SK-MEL-5 (cell line): Measurements from ENCODE around the gene ADORA2B. TPM values are rescaled to one million over a fixed set of nuclear protein-coding genes. Genes with fewer than 3 reads are reported as not detected.

ENCODE experiments used
- DNase-seq: peaks from one replicate; pipeline ENCODE4 v3.0.0-alpha.2; 2016; ENCODE audit warnings: low read depth, low spot score
- in situ Hi-C: cut with HindIII; loops from 2 replicates; pipeline ENCODE4 v1.10.0; 2016; ENCODE audit warnings: low sequenced_read_pairs, high pct_unique_total_duplicates, low pct_unique_long_range_greater_than_20kb
- total RNA-seq: library from RNA; depleted of rRNA; stranded (reverse); fragments of >200 nt; shearing (Covaris generic); gene quantifications from 2 replicates; pipeline ENCODE4 v1.2.3, GENCODE V29; 2014

The ADORA2B gene
- total RNA-seq, 1 experiment from 2014 or later, result 26.7 TPM

DNA sequence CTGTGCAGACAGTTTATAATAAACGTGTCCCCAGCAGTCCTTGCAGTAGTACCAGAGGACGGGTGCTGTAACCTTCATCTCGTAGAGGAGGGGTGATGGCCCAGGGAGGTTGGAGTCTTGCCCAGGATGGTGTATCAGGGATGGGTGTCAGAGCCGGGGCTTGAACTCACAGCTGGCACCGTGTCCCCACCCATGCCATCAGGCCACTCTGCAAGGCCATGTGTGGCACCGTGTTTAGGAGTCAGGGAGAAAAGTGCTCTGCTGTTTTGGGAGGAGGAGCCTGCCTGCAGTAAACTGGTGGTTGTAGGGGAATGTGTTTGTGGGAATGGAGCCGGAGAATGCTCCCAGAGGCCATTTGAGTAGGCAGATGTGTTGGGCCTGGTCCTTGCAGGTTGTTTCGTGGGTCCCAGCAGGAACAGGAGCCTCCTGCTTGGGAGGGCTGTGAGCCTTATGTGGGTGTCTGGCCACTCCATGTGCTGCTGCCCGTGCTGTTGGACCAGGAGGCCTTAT lies 1.7 kb downstream of the ADORA2B start:
- in situ Hi-C loops, result no loop called here
- DNase-seq, result no peak

DNA sequence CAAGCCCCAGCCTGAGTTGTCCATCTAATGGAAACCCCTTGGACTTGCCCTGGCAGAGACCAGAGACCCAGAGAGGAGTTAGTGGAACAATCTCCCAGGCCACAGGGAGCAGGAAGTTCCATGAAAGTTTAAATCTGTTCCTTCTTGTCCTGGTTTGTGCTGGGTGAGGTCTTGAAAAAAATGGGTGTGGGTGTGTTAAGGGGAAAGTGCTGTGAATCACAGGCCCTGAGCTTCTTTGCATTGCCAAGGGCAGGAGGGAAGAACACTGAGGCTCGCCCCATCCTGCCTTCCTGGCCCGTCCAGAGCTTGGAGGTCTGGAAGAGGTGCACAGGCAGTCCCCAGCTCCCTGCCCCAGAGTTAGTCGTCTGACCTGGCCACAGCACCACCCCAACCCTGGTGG lies 2.3 kb downstream of the ADORA2B start:
- DNase-seq, result no peak
- in situ Hi-C loops, result no loop called here

DNA sequence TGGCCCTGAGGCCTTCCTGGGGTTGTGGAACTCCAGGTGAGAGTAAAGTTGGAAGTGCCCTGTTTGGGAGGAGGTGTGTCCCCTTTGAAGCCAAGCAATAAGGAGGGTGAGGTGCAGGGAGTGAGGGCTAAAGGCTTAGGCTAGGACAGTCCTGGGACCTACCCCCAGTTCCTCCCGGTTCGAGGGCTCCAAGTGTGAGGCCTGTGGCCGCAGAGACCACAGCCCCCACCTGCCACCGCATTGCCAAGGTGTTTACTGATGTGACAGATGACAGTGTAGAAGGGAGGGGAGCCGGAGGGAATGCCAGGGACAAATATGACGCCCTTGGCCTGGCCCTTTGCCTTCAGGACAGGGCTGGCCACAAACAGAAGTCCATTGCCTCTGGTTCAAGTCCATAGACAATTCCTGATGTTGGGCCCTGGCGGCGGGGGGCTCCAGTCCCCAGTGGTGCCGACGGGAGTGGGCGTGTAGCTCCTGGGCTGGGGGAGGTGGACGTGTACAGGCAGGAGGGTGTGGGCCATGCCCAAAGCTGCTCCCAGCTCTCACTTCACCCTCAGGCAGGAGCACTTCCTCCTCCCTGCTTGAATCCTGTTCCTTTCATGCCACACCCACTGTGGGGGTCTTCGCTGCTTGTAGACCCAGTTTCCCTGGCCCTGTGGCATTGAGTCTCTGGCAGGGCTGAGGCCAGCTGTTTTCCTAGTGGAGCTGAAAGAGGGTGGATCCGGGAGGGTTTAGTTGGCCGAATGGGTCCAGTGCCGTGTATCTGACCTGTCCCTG lies 3.2 kb downstream of the ADORA2B start:
- DNase-seq, result no peak
- in situ Hi-C loops, result no loop called here

DNA sequence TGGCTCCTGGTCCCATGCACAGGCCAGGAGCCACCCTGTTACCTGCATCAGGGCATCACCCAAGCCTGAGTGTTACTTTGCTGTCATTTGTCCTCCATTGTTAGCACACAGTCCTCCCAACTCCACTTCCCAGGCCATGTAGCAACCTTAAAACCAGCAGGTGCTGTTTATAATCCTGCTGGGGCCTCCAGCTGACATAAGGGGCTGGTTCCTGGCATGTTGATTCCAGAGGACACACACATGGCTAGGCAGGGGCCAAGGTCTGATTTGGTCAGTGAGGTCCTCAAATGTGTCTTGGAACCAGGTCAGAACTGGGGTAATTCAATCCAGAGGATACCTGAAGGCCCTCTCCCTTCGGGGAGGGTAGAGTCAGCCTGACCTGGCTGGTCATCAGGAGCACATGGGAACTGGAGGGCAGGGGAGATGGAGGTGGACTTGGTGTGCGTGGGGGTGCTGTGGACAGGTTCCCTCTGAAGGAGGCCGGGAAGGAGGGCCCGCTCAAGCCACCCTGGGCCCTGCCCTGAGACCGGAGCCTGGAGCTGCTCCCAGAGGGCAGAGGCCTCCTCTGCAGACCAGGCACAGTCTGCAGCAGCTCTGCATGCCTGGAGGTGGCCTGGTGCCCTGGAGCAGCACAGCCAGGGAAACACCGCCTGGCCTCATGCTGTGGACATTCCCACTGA lies 6.6 kb downstream of the ADORA2B start:
- no peak for DNase-seq
- in situ Hi-C loops, result no loop called here

DNA sequence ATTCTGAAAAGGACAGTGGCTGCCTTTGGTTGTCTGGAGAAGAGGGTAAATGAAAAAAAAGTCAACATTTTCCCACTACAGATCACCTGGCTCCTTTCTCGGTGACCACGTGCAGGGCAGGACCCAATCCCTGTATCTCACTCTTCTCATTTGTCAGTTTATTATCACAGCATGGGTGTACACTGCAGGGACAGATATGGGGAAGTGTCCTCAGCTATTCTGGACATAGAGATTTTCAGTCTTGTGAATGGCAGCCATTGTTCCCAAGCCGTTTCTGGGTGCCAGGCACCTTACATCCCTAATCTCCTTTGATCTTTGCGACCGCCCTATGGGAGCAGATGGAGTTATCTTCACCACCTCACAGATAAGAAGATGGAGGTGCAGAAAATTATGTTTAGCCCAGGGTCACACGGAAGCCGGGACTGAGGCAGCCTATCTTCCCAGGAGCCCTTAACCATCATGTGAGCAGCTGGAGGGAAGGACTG lies 7.2 kb downstream of the ADORA2B start:
- no peak for DNase-seq
- in situ Hi-C loops, result no loop called here

DNA sequence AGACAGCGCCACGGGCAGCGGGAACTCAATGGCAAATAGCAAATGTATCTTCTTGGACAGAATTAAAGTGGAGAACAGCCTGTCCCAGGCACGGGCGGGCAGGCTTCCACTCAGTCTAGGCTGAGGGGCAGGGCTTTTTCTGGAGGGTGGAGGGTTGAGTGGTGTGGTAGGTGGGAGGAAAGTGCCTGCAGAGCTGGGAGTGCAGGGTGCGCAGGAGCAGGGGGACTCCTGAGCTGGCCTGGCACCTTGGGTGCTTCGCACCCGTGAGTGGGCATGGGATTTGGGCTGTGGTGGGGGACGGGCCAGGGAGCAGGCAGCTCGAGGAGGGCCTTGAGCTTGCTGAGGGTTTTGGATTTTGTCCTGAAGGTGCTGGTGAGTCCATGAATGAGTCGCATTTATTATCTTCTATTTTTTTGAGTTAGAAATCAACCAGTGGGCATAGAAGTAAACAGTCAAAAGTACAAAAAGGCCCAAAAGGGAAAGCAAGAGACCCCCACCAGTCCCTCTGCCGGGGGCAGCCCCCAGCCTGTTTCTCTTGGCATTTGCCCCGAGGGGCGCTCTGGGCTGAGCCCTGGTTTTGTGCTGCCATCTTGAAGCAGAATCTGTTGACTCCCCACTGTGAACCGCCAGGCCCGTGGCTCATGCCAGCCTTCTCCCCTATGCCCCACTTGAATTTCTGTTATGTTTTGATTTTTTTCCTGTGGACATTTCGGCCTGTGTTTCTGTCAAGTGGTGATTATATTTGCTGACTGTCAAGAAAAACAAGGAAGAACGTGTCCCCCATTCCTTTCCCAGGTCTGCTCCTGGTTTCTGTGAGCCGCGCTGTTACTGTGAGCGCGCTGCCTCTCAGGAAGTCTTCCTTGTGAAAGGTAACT lies 8.2 kb downstream of the ADORA2B start:
- in situ Hi-C loops, result no loop called here
- no peak for DNase-seq

DNA sequence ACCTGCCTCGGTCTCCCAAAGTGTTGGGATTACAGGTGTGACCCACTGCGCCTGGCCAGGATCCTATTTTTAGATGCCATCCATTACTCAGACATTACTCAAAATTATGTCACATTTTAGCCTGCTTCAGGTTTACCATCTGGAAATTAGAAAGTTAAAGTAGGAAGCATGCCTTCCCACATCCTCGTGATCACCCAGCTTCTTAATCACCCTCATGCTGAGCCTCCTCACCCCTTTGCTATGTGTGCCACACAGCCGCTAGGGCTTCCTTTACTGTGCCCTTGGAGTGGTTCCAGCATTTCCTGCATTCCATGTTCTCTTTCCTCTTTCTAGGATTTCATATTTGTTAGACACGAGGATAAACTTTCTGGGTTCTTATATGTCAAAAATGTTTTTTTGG lies 9.3 kb downstream of the ADORA2B start:
- DNase-seq, result no peak
- in situ Hi-C loops, result no loop called here

DNA sequence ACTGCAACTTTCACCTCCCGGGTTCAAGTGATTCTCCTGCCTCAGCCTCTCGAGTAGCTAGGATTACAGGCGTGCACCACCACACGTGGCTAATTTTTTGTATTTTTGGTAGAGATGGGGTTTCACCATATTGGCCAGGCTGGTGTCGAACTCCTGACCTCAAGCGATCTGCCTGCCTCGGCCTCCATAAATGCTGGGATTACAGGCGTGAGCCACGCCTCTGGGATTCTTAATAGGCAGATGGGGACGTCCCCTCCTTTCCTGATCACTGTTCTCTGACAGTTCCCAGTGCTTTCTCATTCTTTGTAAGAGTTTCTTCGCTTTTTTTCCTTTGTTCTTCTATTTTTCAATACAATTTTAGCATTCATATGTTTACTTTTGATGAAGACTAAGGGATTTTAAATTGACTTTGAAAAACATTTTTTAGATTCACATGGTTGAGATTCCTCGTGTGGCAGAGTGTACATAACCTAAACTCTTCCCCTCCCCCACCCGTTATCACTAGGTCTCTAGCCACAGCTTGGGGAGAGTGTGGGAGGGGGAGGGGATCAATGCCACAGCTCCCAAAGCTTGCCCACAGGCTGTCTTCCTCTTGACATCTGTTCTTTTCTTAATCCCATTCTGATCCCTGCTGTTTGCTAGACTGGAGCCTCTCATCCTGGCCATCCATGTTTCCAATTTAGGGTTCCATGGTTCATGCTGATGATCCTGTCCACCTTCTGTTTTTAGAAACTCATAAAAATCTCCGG lies 11.0 kb downstream of the ADORA2B start:
- in situ Hi-C loops, result no loop called here

DNA sequence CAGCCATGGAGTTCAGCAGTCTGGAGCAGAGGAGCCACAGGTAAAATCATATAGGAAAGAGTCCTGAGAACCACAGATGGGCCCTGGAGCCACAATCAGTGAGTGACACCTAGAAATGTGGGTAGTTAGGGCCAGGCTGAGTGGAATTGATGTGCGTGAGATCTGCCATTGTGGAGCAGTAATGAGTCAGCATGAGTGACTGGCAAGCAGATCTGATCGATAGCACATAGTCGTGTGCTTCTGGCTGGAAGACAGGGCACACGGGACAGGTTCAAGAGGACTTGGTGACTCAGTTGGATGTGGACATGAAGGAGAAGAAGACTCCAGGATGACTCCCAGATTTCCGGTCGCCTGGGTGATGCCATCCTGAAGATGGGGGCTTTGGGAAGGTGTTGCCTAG lies 12.3 kb downstream of the ADORA2B start:
- in situ Hi-C loops, result no loop called here
- no peak for DNase-seq

More for the DNA sequence above, 11.0 kb downstream of the ADORA2B start:
- DNase-seq, result no peak

DNA sequence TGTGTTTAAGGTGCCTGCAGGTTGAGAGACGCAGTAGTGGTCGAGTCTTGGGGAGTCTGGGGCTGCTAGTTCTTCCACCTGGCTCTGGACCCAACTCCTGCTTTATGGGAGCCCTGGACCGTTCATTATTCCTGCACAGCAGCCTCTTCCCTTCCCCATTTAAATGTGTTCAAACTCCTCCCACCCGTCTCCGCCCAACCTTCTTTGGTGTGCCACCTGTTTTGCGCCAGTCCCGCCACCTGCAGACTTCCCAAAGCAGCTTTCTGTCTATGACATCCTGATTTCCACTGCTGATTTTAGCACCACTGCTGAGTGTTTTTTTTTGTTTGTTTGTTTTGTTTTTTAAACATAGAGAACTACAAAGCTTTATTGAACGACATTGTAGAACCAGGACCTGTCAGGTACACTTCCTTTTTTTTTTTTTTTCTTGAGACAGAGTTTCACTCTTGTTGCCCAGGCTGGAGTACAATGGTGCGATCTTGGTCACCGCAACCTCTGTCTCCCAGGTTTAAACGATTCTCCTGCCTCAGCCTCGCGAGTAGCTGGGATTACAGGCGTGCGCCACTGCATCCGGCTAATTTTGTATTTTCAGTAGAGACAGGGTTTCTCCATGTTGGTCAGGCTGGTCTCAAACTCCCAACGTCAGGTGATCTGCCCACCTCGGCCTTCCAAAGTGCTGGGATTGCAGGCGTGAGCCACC lies 12.8 kb downstream of the ADORA2B start:
- no peak for DNase-seq
- in situ Hi-C loops, result no loop called here

DNA sequence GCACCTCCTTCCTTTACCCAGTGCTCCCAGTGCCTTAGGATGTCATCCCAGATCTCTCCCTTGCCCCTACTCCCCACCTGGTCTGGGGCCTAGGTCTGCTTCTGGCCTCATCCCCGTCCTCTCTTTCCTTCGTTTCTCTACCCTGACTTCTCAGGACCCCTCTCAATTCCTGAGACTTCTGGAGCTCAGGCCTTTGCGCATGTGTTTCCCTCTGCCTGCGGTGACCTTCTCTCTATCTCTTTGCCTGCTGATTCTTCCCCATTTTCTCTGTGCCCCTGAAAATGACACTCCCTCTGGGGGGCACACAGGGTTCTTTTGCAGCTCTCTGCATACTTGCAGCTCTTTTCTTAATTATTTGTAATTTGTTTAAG lies 13.5 kb downstream of the ADORA2B start:
- no peak for DNase-seq
- in situ Hi-C loops, result no loop called here

DNA sequence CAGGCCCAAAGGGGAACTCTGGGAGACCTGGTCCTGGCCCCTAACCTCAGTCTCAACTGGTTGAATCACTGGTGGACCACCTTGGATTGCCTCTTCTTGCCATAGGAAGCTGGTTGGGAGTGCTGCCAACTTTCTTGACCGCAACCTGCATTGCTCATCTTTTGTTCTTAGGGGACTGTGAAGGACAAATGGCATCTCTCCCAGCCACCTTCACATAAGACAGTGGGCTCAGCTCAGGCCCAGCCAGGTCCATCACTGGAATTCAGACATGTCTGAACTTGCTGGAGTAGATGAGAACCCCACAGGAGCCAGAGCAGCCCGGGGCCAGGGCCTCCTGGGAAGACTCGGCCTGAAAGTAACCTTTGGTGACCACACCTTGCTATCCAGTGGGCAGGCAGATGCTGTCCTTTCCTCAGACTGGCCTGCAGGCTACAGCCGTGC lies 18.8 kb downstream of the ADORA2B start:
- in situ Hi-C loops, result no loop called here
- DNase-seq, result no peak

DNA sequence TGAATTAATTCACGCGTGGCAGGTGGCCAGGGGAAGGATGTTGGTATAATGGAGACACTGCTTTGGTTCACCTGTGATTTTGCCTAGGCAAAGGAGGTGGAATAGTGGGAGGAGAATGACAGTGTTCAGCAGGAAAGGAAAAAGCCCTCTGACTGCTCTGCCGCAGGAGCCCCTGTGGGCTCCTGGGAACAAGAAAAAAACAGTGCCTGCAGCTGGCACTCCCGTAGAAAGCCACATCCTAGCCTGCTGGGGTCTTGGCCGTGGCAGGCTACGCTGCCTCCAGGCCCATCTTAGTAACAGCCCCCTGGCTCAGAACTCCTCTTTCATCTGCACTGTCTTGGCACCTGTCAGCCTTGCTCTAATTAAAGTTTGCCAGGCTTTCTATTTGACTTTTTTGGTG lies 20.6 kb downstream of the ADORA2B start:
- in situ Hi-C loops, result no loop called here
- no peak for DNase-seq

DNA sequence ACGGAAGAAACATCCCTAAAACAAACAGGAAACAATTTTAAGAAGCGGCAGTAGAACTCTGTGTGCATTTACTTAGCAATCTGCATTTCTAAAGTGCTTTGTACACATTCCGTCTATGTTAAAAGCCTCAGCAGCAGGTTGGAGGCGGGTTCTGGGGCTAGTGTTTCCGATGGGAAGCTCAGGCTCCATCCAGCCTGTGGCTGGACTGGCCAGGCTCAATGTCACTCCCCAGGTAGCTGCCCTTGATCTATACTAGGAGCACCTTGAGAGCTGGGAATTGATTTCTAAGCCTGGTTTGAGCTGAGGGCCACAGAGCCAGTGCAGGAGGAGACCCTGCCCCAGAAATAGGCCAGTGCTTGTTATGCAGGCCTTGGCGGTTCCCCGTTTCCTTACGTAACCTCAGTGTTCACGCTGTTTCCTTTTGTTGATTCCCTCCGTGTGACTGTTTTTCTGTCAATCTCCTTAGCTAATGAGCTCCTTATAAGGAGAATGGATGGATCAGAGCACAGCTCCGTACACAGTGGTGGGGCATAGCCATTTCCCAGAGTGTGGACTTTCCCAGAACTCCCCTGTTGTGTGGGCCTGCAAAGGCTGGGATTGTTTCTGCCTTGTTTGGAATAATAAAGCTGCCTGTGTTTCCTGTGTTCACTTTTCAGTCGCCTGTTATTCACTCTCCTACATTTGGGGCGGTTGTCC lies 21.4 kb downstream of the ADORA2B start:
- DNase-seq, result no peak
- in situ Hi-C loops, result no loop called here

DNA sequence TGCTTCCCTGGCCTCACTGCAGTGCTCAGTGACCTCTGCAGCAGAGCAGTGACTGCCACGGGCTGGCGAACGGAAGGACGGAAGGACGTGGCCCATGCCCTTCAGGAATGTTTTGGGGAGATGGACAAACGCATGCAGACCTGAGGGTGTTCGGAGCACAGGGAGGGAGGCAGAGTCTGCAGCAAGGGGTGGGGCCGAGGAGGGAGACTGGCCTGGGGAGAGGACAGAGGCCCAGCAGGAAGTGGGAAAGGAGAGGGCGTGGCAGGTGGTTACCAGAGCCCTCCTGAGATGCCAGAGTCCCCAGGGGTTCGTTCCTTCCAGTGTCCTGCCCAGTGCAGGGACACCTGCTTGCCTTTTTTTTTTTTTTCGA lies 21.9 kb downstream of the ADORA2B start:
- in situ Hi-C loops, result no loop called here
- DNase-seq, result no peak

DNA sequence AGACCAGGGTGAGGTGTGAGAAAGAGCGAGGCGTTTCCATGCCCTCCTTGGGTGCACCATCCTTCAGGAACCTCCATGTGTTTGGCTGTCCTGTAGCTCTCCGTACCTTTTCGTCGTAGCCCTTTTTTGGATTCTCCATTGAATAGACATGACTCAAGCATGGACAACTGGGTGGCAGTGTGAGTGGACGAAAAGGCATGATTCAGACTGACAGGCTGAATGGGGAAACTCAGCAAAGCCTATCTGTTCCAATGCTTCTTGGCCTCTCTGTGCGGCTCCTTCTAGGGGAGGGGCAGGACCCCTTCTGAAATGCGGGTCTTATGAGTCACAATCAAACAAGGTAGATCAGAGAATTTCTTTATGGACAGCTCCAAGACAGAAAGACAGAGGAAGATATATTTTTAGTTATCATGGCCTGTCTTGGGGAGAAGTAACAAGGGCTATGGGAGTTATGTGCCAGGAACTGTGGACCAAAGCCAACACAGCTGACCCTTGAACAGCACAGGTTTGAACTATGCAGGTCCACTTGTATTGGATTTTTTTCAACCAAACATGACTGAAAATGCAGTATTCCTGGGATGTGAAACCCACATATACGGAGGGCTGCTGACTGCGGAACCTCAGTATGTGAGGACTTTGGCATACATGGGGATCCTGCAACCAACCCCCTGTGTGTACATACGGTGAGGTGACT lies 22.9 kb downstream of the ADORA2B start:
- in situ Hi-C loops, result no loop called here
- DNase-seq, result no peak
